Glomerular endothelial cell (primary cell): ENCODE results near the gene CPEB3. TPM values are rescaled to one million over a fixed set of nuclear protein-coding genes. Genes with fewer than 3 reads are reported as not detected.

ENCODE experiments used
- DNase-seq: peaks from one replicate; pipeline ENCODE4 v3.0.0-alpha.2; 2011; ENCODE audit warnings: low read depth, low spot score; ENCODE audit errors: extremely low read depth
- total RNA-seq: library from RNA; depleted of rRNA; stranded (reverse); fragments of >200 nt; gene quantifications from 2 replicates; pipeline ENCODE4 v1.2.3, GENCODE V29; 2015

The CPEB3 gene
- total RNA-seq, 1 donor from 2014 or later, result 1.6 TPM

DNA sequence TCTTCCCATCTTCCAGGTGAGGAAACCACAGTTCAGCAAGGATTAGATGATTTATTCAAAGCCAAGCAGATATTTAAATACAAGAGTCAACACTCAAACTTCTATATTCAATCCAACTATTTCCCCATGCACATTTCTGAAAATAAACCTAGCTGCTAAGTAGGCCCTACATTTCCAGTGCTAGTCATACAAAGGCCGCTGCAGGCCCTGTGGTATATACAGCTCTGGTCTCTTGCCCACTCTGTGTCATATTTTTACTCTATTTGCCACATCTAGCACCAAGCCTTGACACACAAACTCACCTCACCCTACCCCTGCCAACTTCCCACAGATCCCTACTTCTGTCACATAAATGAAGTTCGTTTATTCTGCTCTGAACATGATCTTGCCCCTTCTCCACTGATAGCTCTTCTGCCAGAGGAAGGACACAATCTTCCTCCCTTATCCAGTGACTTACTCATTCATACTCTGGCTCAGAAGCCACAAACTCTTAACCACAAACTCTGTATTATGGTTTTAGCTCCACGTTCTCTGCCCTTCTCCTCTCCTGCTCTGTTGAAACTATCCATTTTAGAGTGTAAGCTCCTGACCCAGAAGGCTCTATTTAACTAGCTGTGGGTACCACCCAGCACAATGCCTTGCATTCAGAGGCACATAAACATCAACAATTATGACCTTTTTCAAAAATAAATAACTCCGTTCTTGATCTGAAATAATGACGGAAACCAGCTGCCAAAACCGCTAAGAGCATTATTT is 180.7 kb downstream of the CPEB3 start:
- DNase-seq, result no peak

- no peak for DNase-seq
These were observed 182.1 kb downstream of the CPEB3 start for GRCh38 chr10:92108747-92109146.

- DNase-seq, result no peak
These were observed 182.8 kb downstream of the CPEB3 start for GRCh38 chr10:92108120-92108519.

- DNase-seq, result no peak
These were observed 187.3 kb downstream of the CPEB3 start for GRCh38 chr10:92103376-92104090.

GRCh38 chr10:92102601-92103213 is 188.2 kb downstream of the CPEB3 start:
- no peak for DNase-seq

DNA sequence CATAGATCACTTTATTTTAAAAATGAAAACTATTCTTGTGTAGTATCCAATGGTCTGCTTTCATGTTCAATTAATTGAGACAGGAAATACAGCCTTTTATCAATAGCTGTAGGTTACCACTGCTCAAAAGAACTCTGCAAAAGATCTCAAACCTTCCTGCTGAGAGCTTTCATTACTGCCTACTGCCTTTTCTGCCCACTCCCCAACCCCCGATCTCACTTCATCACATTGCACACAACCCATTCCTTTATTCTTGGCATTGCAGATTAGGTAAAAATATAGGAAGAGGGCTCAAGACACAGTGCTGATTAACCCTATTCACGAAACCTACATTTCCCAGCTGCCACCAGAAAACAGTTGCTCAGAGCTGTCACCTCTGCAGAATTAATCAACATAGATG is 195.9 kb downstream of the CPEB3 start:
- DNase-seq, result no peak

GRCh38 chr10:92091965-92092364 is 198.9 kb downstream of the CPEB3 start:
- no peak for DNase-seq

- DNase-seq, result peak; percentile 64
These were observed 203.0 kb downstream of the CPEB3 start for GRCh38 chr10:92087750-92088395.

DNA sequence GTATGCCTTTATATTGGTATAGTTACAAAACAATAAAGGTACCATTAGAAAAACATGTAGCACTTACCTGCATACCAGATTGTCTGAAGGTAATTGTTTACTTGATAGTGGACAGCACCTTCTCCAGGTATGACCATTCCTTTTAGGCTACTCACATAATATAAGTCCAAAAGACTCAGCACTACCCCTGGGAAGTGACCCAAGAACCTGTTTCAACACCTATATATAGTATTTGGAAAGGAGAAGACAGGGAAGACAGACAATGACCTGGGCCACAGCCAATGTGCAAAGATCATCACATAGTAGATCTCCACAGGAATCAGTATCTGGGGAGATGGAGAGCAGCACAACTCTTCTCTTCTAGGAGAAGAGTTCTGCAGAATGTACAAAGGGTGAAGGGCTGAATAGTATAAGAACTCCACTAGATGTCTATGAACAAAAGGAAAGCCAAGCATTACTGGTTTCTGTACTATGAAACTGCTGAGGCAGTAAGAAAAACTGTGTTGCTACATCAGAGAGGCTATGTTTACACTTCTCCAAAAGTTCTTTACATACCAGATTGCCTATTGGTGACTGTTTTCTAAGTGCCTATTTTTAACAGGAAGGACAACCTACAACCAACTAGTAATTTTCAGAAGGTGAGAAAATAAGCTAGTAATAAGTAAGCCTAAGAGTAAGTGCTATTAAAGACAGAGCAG is 208.1 kb downstream of the CPEB3 start:
- DNase-seq, result no peak

- no peak for DNase-seq
These were observed 209.2 kb downstream of the CPEB3 start for GRCh38 chr10:92081641-92082040.

DNA sequence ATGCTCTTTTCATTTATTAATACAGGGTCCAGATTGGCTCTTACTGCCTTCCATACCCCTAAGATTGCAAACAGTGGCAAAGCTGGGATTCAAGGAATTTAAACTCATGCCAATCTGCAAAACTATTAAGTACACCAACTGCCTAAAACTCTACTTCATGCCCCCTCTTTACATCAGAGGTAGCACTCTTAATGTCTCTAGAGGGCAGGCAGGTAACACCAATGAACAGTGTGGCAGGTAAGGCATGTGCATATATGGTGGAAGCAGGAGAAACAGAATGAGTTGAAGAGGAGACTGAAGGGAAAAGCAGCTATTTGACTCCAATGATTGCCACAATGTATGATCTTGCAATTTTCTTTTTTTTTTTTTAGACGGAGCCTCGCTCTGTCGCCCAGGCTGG is 210.6 kb downstream of the CPEB3 start:
- no peak for DNase-seq

GRCh38 chr10:92079003-92079402 is 211.9 kb downstream of the CPEB3 start:
- no peak for DNase-seq

GRCh38 chr10:92076722-92077121 is 214.2 kb downstream of the CPEB3 start:
- DNase-seq, result no peak

GRCh38 chr10:92075829-92076228 is 215.0 kb downstream of the CPEB3 start:
- DNase-seq, result no peak

GRCh38 chr10:92074126-92074887 is 216.6 kb downstream of the CPEB3 start:
- DNase-seq, result no peak

DNA sequence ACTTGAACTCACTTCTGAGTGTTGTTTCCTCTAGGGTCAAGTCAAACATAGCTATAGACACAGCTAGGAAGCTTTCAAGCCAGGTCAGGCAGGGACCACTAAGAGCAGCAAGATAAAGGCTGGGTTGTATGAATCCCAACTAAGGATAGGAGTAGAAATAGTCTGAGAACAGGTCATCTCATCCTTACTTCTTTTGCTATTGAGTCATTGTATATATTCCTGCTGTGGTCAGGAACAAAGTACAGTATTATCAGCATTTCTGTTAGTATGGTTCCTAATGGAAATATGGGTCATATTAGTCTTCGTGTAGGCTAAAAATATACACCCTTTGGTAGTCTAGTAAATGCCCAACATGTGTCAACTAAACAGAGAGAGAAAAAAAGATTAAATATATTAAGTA is 222.0 kb downstream of the CPEB3 start:
- no peak for DNase-seq

DNA sequence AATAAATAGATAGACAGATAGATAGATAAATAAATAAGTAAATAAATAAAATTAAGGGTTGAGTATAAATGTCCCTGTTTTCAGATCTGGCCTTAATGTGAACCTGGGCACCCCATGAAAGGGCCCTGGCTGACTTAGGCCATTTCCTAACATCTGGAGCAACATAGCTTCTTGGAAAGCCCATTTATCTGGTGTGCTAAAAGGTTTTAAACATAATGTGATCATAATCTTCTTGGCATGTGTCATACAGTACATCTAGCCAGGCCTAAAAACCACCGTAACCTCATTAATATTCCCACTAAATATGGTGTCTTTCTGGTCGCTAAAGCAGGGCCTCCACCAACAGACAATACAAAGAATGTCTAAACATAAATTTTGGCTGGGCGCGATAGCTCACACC is 224.5 kb downstream of the CPEB3 start:
- DNase-seq, result no peak

GRCh38 chr10:92064506-92064905 is 226.4 kb downstream of the CPEB3 start:
- no peak for DNase-seq

DNA sequence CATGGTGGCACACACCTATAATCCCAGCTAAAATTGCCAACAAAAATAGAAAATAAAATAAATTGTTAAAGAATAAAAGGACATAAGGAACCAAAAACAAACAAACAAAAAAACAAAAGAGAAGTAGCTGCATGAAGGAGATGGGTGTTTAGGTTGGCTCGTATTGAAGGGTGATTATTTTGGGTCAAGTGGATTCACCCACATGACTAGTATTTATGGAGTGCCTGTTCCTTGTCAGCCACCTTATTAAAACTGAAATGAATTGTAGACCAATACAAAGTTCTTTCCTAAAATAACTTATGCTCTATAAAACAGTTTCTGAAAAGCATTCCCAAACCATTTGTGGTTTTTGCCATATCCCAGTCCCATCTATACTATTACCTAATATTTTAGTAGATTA is 228.6 kb downstream of the CPEB3 start:
- DNase-seq, result no peak

- DNase-seq, result no peak
These were observed 236.1 kb downstream of the CPEB3 start for GRCh38 chr10:92054807-92055206.
